ENCODE results near the gene AGAP1.
"Not testable (repeated sequence)": the region's sequence is repeated elsewhere in the genome, so short reads cannot be mapped to it uniquely, and the experiment has no call there.

Gene AGAP1

DNA sequence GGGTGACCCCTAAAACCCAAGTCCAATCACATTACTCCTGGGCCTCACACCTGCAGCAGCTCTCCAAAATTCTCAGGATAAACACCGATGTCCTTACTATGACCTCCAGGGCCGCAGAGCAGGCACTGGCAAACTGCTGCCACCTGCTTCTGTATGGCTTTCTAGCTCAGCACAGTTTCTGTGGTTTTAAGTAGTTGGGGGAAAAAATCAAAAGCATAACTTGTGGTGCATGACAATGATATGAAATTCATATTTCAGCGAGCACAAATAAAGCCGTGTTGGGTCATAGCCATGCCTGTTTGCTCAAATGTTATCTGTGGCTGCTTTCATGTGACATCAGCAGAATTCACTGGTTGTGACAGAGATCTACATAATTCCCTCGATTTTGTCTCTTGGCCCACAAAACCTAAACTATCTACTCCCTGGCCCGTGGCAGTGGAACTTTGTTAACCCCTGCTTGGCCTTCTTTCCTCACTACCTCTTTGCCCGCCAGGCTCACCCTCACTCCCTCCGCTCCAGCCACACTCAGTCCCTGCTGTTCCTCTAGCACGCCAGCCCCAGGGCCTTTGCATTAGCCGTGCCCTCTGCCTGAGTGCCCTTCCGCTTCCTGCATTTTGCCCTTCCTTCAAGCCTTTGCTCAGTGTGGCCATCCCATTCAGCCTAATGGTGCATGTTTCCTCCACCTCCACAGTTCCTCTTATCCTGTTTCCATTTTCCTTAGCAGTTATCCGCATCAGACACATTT is 108.3 kb downstream of the AGAP1 start:
- no peak overlapping the region for H3K4me3 ChIP-seq (ENCODE audit: insufficient read depth, low read depth, low read length)
- no peaks in the 10 kb centered on the region for H3K27me3 ChIP-seq (ENCODE audit: control insufficient read depth, insufficient read depth, low read length, poor library complexity, severe bottlenecking)
- H3K4me1 ChIP-seq (ENCODE audit: control insufficient read depth, insufficient read depth, low read length): peaks cover 8% of the 10 kb centered on the region
- H3K36me3 ChIP-seq (ENCODE audit: control insufficient read depth, insufficient read depth, low read length): no peaks in the 10 kb centered on the region
- no peak overlapping the region for H3K27ac ChIP-seq (ENCODE audit: insufficient read depth, low read depth, low read length, poor library complexity, severe bottlenecking)
- WGBS, 2 experiments: 93 to 95% methylated on average over 12 of the region's 12 CpGs
- H3K9me3 ChIP-seq (ENCODE audit: control insufficient read depth, low read length): no peaks in the 10 kb centered on the region

DNA sequence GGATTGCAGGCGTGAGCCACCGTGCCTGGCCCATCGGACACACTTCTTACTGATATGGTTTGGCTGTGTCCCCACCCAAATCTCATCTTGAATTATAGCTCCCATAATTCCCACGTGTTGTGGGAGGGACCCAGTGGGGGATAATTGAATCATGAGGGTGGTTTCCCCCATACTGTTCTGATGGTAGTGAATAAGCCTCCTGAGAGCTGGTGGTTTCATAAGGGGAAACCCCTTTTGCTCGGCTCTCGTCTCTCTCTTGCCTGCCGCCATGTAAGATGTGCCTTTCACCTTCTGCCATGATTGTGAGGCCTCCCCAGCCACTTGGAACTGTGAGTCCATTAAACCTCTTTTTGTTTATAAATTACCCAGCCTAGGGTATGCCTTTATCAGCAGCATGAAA is 109.1 kb downstream of the AGAP1 start:
- not testable (repeated sequence) for H3K4me3 ChIP-seq (ENCODE audit: insufficient read depth, low read depth, low read length); H3K27me3 ChIP-seq (ENCODE audit: control insufficient read depth, insufficient read depth, low read length, poor library complexity, severe bottlenecking); H3K27ac ChIP-seq (ENCODE audit: insufficient read depth, low read depth, low read length, poor library complexity, severe bottlenecking); H3K4me1 ChIP-seq (ENCODE audit: control insufficient read depth, insufficient read depth, low read length); H3K36me3 ChIP-seq (ENCODE audit: control insufficient read depth, insufficient read depth, low read length); H3K9me3 ChIP-seq (ENCODE audit: control insufficient read depth, low read length)
- WGBS, 2 experiments: 81 to 84% methylated on average over 7 of the region's 7 CpGs

DNA sequence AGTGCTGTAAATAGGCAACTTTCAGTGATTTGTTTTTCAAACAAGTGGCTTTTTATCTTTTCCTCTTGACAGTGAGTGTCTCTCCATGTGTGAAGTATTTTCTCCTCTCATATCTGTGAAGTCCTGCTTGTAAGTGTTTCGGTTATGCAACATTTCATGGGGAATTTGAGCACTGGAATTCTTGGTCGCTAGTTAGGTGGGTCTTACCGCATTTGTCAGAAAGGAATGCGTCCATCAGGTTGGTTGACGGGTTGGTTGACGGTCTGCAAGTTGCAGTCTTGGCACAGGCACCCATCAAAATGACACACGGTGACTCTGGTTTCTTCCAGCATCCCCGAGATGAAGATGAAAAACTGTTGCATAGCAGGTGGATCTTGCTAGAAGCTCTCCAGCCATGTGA is 109.8 kb downstream of the AGAP1 start:
- Histone ChIP-seq H3K27me3 (ENCODE audit: control insufficient read depth, insufficient read depth, low read length, poor library complexity, severe bottlenecking) (no peaks in the 10 kb centered on the region), H3K36me3 (ENCODE audit: control insufficient read depth, insufficient read depth, low read length) (no peaks in the 10 kb centered on the region), H3K4me1 (ENCODE audit: control insufficient read depth, insufficient read depth, low read length) (peaks cover 8% of the 10 kb centered on the region), H3K27ac (ENCODE audit: insufficient read depth, low read depth, low read length, poor library complexity, severe bottlenecking) (no peak overlapping the region), H3K4me3 (ENCODE audit: insufficient read depth, low read depth, low read length) (no peak overlapping the region), H3K9me3 (ENCODE audit: control insufficient read depth, low read length) (no peaks in the 10 kb centered on the region)
- WGBS, 2 experiments: 92 to 93% methylated on average over 8 of the region's 8 CpGs

DNA sequence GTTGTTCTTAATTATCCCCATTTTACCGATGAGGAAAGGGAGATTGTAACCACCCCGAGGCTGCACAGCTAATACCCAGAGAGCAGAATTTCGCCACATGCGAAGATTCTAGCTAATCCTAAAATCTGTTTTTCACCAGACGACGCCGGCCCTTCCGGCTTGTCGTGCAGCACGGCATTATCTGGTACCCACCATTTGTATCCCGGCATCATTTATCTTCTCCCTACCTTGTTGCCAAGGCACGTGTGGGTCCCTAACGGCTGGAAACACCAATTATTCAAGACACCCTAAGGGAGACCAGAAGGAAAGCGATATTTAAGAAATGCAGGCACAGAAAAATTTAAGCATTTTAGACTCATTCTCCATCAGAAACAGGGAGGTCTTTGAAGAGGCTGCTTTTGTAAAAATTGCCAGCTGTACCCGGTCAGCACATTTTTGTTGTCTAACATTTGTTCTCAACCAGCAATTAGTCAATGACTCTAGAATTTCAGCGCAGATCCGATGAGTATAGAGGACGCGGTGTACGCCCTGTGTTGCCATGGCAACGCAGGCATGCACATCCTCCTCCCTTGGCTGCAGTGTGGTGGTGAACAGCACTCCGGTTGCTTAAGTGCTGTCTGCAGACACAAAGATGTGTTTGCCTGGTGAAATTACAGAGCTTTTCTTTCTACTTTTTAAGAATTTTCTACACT is 111.6 kb downstream of the AGAP1 start:
- H3K4me3 ChIP-seq (ENCODE audit: insufficient read depth, low read depth, low read length): no peak overlapping the region
- WGBS, 2 experiments: 68 to 69% methylated on average over 22 of the region's 22 CpGs
- H3K4me1 ChIP-seq (ENCODE audit: control insufficient read depth, insufficient read depth, low read length): peaks cover 8% of the 10 kb centered on the region
- no peaks in the 10 kb centered on the region for H3K36me3 ChIP-seq (ENCODE audit: control insufficient read depth, insufficient read depth, low read length)
- H3K27ac ChIP-seq (ENCODE audit: insufficient read depth, low read depth, low read length, poor library complexity, severe bottlenecking): peak overlapping the region; percentile 71
- H3K27me3 ChIP-seq (ENCODE audit: control insufficient read depth, insufficient read depth, low read length, poor library complexity, severe bottlenecking): no peaks in the 10 kb centered on the region
- no peaks in the 10 kb centered on the region for H3K9me3 ChIP-seq (ENCODE audit: control insufficient read depth, low read length)

DNA sequence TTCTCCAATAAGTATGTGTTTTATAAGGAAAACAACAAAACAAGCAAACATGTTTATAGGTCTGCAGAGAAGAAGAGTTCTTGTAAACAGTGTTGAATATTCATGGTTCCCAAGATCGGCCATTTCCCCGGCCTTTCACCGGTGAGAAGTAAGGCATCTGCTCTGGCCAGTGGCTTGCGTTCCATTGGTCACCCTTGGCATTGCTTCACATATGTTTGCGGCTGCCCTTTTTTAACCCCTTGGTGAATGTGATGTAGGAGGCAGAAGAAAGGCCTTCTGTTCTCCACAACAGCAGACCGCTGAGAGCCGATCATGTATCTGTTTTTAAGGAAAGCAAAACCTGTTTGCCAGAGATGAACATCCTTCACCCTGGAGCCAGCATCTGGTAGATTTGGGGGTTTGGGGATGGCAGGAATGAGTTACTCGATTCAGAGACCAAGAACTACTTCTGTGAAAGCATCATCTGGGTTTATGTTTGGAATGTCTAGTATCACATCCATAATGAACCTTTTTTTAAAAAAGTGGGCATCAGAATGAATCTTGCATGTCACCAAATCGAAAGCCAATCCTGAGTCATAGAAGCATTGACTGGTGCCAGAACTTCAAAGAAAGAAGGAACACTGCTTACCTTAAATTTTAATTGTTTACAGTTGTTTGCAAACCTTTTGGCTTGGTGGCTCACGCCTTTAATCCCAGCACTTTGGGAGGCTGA is 112.3 kb downstream of the AGAP1 start:
- peak overlapping the region; percentile 71 for H3K27ac ChIP-seq (ENCODE audit: insufficient read depth, low read depth, low read length, poor library complexity, severe bottlenecking)
- no peaks in the 10 kb centered on the region for H3K27me3 ChIP-seq (ENCODE audit: control insufficient read depth, insufficient read depth, low read length, poor library complexity, severe bottlenecking)
- H3K4me1 ChIP-seq (ENCODE audit: control insufficient read depth, insufficient read depth, low read length): peaks cover 8% of the 10 kb centered on the region
- H3K4me3 ChIP-seq (ENCODE audit: insufficient read depth, low read depth, low read length): no peak overlapping the region
- 71 to 75% methylated on average over 10 of the region's 10 CpGs for WGBS, 2 experiments
- no peaks in the 10 kb centered on the region for H3K9me3 ChIP-seq (ENCODE audit: control insufficient read depth, low read length)
- H3K36me3 ChIP-seq (ENCODE audit: control insufficient read depth, insufficient read depth, low read length): no peaks in the 10 kb centered on the region

DNA sequence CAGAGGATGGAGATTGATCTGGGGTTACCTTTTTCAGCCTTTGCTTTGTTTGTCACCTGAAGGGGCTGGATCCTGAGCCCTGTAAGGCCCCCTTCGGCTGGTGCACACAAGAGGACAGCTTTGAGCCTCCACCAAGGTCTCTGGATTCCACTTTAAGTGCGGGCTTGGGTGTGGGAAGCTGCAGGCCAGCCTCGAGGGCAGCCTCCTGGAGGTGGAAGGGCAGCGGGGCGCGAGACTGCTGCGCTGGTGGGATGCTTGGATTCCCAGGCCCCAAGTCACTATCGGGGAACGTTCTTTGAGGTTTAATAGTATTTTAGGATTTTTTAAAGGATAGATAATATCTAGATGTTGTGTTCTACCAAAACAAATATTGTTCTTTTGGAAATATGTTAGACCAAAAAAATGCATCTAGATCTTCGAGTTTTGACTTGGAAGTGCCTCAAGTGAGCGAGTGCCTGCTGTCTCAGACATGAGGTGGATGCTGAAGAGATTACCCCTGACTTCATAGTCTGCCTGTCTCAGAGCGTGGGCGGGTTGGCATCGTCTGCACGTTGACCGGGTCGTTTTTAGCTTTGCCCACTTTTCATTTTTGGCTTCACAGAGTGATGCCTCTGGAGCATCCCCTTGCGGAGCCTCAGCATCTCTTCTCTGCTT is 113.8 kb downstream of the AGAP1 start:
- Histone ChIP-seq H3K36me3 (ENCODE audit: control insufficient read depth, insufficient read depth, low read length) (no peaks in the 10 kb centered on the region), H3K27ac (ENCODE audit: insufficient read depth, low read depth, low read length, poor library complexity, severe bottlenecking) (no peak overlapping the region), H3K4me1 (ENCODE audit: control insufficient read depth, insufficient read depth, low read length) (peaks cover 8% of the 10 kb centered on the region), H3K27me3 (ENCODE audit: control insufficient read depth, insufficient read depth, low read length, poor library complexity, severe bottlenecking) (no peaks in the 10 kb centered on the region), H3K4me3 (ENCODE audit: insufficient read depth, low read depth, low read length) (no peak overlapping the region), H3K9me3 (ENCODE audit: control insufficient read depth, low read length) (no peaks in the 10 kb centered on the region)
- 87 to 88% methylated on average over 18 of the region's 18 CpGs for WGBS, 2 experiments

DNA sequence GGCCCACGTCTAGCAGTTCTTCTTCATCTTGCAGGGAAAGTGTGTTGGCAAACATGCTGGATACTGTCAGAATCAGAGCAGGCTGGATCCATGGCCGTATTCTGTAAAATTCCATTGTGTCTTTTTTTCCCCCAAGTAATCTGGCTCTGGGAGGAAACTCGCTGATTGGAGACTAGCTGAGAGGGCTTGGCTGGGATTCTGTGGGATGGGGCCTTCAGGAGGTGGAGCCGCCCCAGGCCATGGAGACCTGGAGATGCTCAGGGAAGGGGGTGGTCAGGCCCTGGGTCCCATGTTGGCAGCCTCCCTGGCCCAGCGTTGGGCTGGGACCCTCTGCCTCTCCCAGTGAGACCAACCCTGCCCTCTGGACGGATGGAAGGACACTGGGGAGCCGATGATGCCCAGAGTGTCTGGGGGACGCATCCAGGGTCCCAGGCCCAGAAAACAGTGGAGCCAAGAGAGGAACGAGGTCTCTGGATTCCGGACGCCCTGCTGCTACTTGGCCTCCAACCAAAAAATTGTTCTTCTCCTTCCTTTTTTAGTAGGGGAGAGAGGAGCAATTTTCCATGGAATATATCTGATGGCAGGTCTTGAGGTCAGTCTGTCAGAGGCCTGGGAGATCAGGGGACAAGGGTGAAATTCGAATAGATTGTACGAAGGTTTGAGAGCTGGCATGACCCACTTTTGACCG is 114.5 kb downstream of the AGAP1 start:
- no peaks in the 10 kb centered on the region for H3K27me3 ChIP-seq (ENCODE audit: control insufficient read depth, insufficient read depth, low read length, poor library complexity, severe bottlenecking)
- 94 to 95% methylated on average over 13 to 14 of the region's 14 CpGs for WGBS, 2 experiments

DNA sequence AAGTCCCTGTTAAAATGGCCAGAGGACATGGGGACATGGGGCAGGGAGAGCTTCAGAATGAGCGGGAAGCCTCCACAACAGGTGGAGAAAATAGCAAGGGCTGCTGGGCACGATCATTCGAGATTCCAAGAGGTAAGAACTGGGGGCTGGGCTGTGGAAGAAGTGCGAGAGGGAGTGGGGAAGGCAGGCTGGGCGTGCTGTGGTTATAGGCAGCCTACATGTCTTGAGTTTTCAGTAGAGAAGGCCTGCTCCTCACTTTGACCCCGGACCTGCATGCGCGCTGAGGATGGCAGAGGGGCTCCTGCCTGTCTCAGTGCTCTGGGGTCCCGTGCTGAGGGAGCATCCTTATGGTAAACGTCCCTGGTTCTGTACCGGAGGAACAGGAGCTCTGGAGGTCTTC is 115.5 kb downstream of the AGAP1 start:
- no peaks in the 10 kb centered on the region for H3K9me3 ChIP-seq (ENCODE audit: control insufficient read depth, low read length)
- no peak overlapping the region for H3K4me3 ChIP-seq (ENCODE audit: insufficient read depth, low read depth, low read length)
- no peak overlapping the region for H3K27ac ChIP-seq (ENCODE audit: insufficient read depth, low read depth, low read length, poor library complexity, severe bottlenecking)
- no peaks in the 10 kb centered on the region for H3K36me3 ChIP-seq (ENCODE audit: control insufficient read depth, insufficient read depth, low read length)
- peaks cover 8% of the 10 kb centered on the region for H3K4me1 ChIP-seq (ENCODE audit: control insufficient read depth, insufficient read depth, low read length)
- no peaks in the 10 kb centered on the region for H3K27me3 ChIP-seq (ENCODE audit: control insufficient read depth, insufficient read depth, low read length, poor library complexity, severe bottlenecking)
- 94 to 96% methylated on average over 11 of the region's 11 CpGs for WGBS, 2 experiments

More for the DNA sequence above, 114.5 kb downstream of the AGAP1 start:
- Histone ChIP-seq H3K36me3 (ENCODE audit: control insufficient read depth, insufficient read depth, low read length) (no peaks in the 10 kb centered on the region), H3K27ac (ENCODE audit: insufficient read depth, low read depth, low read length, poor library complexity, severe bottlenecking) (no peak overlapping the region), H3K4me1 (ENCODE audit: control insufficient read depth, insufficient read depth, low read length) (peaks cover 8% of the 10 kb centered on the region), H3K4me3 (ENCODE audit: insufficient read depth, low read depth, low read length) (no peak overlapping the region), H3K9me3 (ENCODE audit: control insufficient read depth, low read length) (no peaks in the 10 kb centered on the region)

DNA sequence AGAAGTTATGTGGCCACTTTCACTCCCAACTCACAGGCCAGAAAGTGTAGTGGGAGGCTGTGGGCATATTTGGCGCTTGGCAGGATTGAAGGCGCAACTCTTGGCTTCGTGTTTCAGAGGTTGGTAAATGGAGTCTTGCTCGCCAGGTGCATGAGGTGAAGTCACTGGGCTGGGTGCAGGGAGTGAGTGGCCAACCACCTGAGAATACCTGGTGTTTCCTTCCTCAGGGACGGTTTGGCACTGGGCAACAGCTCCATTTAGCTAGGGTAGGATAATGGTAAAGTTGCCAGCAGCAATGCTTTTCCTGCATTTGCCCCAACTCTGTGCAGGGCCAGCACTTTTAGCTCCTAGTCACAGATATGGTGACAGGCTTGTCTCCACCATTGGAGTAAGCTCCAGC is 115.9 kb downstream of the AGAP1 start:
- Histone ChIP-seq H3K4me3 (ENCODE audit: insufficient read depth, low read depth, low read length) (no peak overlapping the region), H3K4me1 (ENCODE audit: control insufficient read depth, insufficient read depth, low read length) (peaks cover 8% of the 10 kb centered on the region), H3K27ac (ENCODE audit: insufficient read depth, low read depth, low read length, poor library complexity, severe bottlenecking) (no peak overlapping the region), H3K36me3 (ENCODE audit: control insufficient read depth, insufficient read depth, low read length) (no peaks in the 10 kb centered on the region), H3K27me3 (ENCODE audit: control insufficient read depth, insufficient read depth, low read length, poor library complexity, severe bottlenecking) (no peaks in the 10 kb centered on the region), H3K9me3 (ENCODE audit: control insufficient read depth, low read length) (no peaks in the 10 kb centered on the region)
- WGBS, 2 experiments: 95 to 98% methylated on average over 5 of the region's 5 CpGs
